ENCODE measurements around the gene GNA12.

DNA sequence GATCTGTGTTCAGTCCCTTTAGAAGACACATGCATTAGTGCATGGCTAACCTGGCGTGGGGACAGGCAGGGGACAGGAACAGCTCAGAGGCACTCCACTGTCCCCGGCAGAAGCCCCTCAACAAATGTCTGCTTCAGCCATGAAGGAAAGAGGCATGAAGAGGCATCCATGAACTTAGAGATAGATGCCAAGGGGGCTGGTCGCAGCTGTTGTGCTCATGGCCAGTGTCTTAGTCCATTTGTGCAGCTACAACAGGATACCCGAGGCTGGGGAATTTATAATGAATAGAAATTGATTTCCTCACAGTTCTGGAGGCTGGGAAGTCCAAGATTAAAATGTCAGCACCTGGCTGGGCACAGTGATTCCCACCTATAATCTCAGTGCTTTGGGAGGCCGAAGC lies 14.5 kb upstream of the GNA12 start:
- TF ChIP-seq, protein P1, sequence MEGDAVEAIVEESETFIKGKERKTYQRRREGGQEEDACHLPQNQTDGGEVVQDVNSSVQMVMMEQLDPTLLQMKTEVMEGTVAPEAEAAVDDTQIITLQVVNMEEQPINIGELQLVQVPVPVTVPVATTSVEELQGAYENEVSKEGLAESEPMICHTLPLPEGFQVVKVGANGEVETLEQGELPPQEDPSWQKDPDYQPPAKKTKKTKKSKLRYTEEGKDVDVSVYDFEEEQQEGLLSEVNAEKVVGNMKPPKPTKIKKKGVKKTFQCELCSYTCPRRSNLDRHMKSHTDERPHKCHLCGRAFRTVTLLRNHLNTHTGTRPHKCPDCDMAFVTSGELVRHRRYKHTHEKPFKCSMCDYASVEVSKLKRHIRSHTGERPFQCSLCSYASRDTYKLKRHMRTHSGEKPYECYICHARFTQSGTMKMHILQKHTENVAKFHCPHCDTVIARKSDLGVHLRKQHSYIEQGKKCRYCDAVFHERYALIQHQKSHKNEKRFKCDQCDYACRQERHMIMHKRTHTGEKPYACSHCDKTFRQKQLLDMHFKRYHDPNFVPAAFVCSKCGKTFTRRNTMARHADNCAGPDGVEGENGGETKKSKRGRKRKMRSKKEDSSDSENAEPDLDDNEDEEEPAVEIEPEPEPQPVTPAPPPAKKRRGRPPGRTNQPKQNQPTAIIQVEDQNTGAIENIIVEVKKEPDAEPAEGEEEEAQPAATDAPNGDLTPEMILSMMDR (IDR thresholded peaks at IDR 0.05), result no peak
- TF ChIP-seq POLR2A (IDR thresholded peaks at IDR 0.05) (no peak), EP300 (IDR thresholded peaks at IDR 0.05) (no peak), POLR2AphosphoS5 (IDR thresholded peaks at IDR 0.05) (no peak)

All from stomach (tissue), 4 donors.